Right cardiac atrium (tissue), 5 donors: ENCODE results near the gene KRT13. TPM values are rescaled to one million over a fixed set of nuclear protein-coding genes. Genes with fewer than 3 reads are reported as not detected.

Experiments
- ATAC-seq, 2 donors: fragments of 200-7000 bp; cut with Tn5 transposase; one replicate each; pipeline versions ENCODE4 v1.8.0 to v1.9.1; 2020; ENCODE audit warnings: moderate library complexity in 2 of 2, mild to moderate bottlenecking in 1 of 2
- DNase-seq, 3 donors: peaks; one replicate each; pipeline ENCODE4 v3.0.0-alpha.2; 2020
- H3K27ac ChIP-seq: one replicate; pipeline ENCODE4 v1.5.1; 2013; ENCODE audit warnings: mild to moderate bottlenecking, low read length, control low read depth, moderate library complexity
- H3K27me3 ChIP-seq: one replicate; pipeline ENCODE4 v1.6.1; 2013; ENCODE audit not compliant: control insufficient read depth, insufficient read depth
- H3K4me1 ChIP-seq: one replicate; pipeline ENCODE4 v1.6.1; 2013; ENCODE audit warnings: low read length; ENCODE audit not compliant: control insufficient read depth, insufficient read depth
- H3K4me3 ChIP-seq: one replicate; pipeline ENCODE4 v1.5.1; 2013; ENCODE audit warnings: low read length, control low read depth
- H3K9me3 ChIP-seq: one replicate; pipeline ENCODE4 v1.6.1; 2013; ENCODE audit warnings: low read length; ENCODE audit not compliant: control insufficient read depth
- WGBS: extraction: QIAGEN DNeasy Blood & Tissue Kit; methylation state at CpG from one replicate; pipeline ENCODE4 v1.1.7; 2013; 5-methylcytosine and 5-hydroxymethylcytosine counted together
- intact Hi-C, 4 donors: fragments of 100-400 bp; cut with DNase I; formaldehyde crosslinking; loops; one replicate each; pipeline versions ENCODE4 v1.11.0 to v1.14.0; 2022 to 2023
- polyA plus RNA-seq: library from polyadenylated mRNA; stranded (reverse); fragments of 200-250 nt; gene quantifications from one replicate; pipeline ENCODE4 v1.2.3, GENCODE V29; 2013
- total RNA-seq, 4 donors: library from RNA; stranded (reverse); fragmentation: NEBNext Ultra II Directional; extraction: Animal tissue kit (Norgen Biotek cat#: 25700); gene quantifications; one replicate each; pipeline ENCODE4 v1.2.1, GENCODE V29; 2021
- donor health status: healthy with polysubstance abuse.
- donor health status: DM: no; HTN: yes; CAD: no.
- donor health status: DM: no; HTN: no; CAD: no.
- donor health status: DM: no; HTN: yes; CAD: no; lungs with severe emphysema.
- donor health status: DM: yes; HTN: yes; CAD: no.

KRT13 gene
- total and polyA plus RNA-seq, 5 donors = 2.1 TPM; not detected in 4

DNA sequence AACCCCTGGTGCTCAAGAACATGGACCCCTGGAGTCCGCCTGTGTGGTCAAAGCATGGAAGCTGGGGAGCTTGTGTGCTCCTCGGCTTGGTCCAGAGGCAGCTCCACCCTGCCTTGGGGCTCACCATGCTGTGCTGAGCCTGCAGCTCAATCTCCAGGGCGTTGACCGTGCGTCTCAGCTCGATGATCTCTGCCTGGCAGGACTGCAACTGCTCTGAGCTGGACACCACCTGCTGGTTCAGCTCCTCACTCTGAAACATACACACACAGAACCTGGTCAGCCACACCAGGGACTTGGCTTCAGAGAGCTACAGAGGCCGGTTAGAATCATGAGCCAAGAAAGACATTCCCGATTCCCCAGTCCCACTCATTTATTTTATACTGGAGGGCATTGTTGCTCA is 27.2 kb downstream of the KRT13 start:
- H3K4me3 ChIP-seq = no peak overlapping the region
- DNase-seq (no peak), ATAC-seq (no peak)
- no peaks in the 10 kb centered on the region for H3K27me3 ChIP-seq
- intact Hi-C loops = no loop called here
- 89% methylated on average over 8 of the region's 8 CpGs for WGBS
- H3K27ac ChIP-seq = no peak overlapping the region
- H3K4me1 ChIP-seq = no peaks in the 10 kb centered on the region
- H3K9me3 ChIP-seq = no peaks in the 10 kb centered on the region

DNA sequence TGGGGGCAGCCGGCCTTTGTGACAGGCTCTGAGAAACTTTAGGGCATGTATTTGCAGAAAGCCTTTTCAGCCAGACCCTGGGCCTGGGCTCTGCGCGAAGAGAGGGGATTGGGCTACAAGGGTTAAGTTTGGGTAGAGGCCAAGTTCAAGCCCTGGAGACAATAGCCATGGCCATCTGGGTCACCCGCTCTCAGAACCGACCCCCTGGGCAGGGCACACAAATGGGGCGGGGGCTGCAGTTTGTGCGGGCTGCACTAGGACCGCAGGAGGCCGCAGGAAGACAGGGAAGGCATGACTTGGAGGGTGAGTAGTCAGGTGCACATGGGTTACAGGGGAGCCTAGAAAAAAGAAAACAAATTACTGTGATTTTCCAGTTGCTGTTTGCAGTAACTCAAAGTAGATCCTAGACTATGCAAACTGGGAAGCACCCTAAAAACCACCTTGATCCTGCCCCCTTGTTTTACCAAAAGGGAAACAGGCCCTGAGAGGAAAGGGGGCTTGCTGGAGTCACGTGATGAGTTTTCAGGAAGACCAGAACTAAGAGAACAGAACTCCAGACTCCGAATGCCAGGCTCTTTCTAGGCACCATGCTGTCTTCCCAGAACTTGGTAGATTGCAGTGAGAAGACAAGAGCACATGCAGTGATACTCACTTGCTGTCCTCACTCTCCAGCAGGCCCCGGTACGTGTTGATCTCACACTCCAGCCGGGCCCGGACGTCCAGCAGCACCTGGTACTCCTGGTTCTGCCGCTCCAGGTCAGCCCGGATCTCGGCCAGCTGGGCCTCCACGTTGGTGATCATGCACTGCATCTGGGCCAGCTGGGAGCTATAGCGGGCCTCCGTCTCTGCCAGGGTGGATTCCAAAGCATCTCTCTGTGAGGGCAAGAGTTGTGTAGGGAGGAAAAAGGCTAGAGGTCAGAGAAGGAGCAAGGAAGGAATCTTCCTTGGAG is 28.3 kb downstream of the KRT13 start:
- H3K27ac ChIP-seq = no peak overlapping the region
- no peaks in the 10 kb centered on the region for H3K4me1 ChIP-seq
- DNase-seq (no peak), ATAC-seq (no peak)
- whole genome bisulfite sequencing = 85% methylated on average over 22 of the region's 22 CpGs
- H3K4me3 ChIP-seq = no peak overlapping the region
- intact Hi-C loops = no loop called here
- peaks cover 1% of the 10 kb centered on the region for H3K9me3 ChIP-seq
- no peaks in the 10 kb centered on the region for H3K27me3 ChIP-seq

- H3K27ac ChIP-seq = no peak overlapping the region
These were observed 30.0 kb downstream of the KRT13 start for GRCh38 chr17:41475421-41475820.

GRCh38 chr17:41474863-41475262 is 30.5 kb downstream of the KRT13 start:
- 46% methylated on average over 8 of the region's 8 CpGs for WGBS
- intact Hi-C loops = no loop called here
- H3K9me3 ChIP-seq = peaks cover 1% of the 10 kb centered on the region
- no peaks in the 10 kb centered on the region for H3K27me3 ChIP-seq
- no peak overlapping the region for H3K27ac ChIP-seq
- no peaks in the 10 kb centered on the region for H3K4me1 ChIP-seq
- ATAC-seq (no peak), DNase-seq (no peak)
- H3K4me3 ChIP-seq = no peak overlapping the region

More at GRCh38 chr17:41475421-41475820, 30.0 kb downstream of the KRT13 start:
- WGBS = 92% methylated on average over 4 of the region's 4 CpGs
- ATAC-seq = no peak
- H3K27me3 ChIP-seq = no peaks in the 10 kb centered on the region
- H3K9me3 ChIP-seq = peaks cover 1% of the 10 kb centered on the region
- intact Hi-C loops = no loop called here
- no peak overlapping the region for H3K4me3 ChIP-seq
- DNase-seq = no peak
- H3K4me1 ChIP-seq = no peaks in the 10 kb centered on the region

- H3K4me3 ChIP-seq = no peak overlapping the region
- H3K27ac ChIP-seq = no peak overlapping the region
- ATAC-seq (no peak), DNase-seq (no peak)
- no peaks in the 10 kb centered on the region for H3K27me3 ChIP-seq
- no peaks in the 10 kb centered on the region for H3K4me1 ChIP-seq
- intact Hi-C loops = no loop called here
- H3K9me3 ChIP-seq = peaks cover 1% of the 10 kb centered on the region
These were observed 37.1 kb downstream of the KRT13 start for GRCh38 chr17:41468346-41468745.

GRCh38 chr17:41467561-41467960 is 37.9 kb downstream of the KRT13 start:
- intact Hi-C loops = no loop called here
- Histone ChIP-seq H3K4me3 (no peak overlapping the region), H3K9me3 (no peaks in the 10 kb centered on the region), H3K27me3 (no peaks in the 10 kb centered on the region), H3K27ac (no peak overlapping the region), H3K4me1 (no peaks in the 10 kb centered on the region)
- ATAC-seq (no peak), DNase-seq (no peak)
- WGBS = 53% methylated on average over 4 of the region's 4 CpGs

- Histone ChIP-seq H3K9me3 (no peaks in the 10 kb centered on the region), H3K27me3 (no peaks in the 10 kb centered on the region), H3K27ac (no peak within 1 kb of the TSS), H3K4me1 (no peaks in the 10 kb centered on the region), H3K4me3 (no peak within 1 kb of the TSS)
- 92% methylated on average over 14 of the region's 14 CpGs for WGBS
- intact Hi-C loops = no loop called here
- DNase-seq (no peak), ATAC-seq (no peak)
These were observed 38.4 kb downstream of the KRT13 start, which contains the start of gene KRT32 for GRCh38 chr17:41466988-41467387. KRT32 (minus strand) TSS chr17:41467386; CDS start chr17:41467325, 61 bp downstream.

- WGBS = 21% methylated on average over 6 of the region's 6 CpGs
These were observed 40.7 kb downstream of the KRT13 start for GRCh38 chr17:41464682-41465081.

DNA sequence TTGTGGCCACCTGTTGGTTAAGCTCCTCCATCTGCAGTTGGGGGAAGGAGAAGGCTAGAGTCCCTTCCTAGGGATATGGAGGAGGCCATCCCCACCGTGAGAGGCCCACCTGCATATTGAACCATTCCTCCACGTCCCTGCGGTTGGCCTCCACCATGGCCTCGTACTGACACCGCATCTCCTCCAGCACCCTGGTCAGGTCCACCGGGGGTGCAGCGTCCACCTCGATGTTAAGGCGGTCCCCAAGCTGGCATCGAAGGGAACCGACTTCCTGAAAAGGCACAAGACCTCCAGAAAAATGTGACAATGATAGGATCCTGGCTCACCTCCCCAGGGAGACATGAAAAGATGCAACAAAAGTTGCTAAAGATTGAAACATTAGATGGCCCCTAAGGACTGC is 41.2 kb downstream of the KRT13 start:
- H3K27ac ChIP-seq = no peak overlapping the region
- H3K4me1 ChIP-seq = no peaks in the 10 kb centered on the region
- DNase-seq = no peak
- no peaks in the 10 kb centered on the region for H3K9me3 ChIP-seq
- ATAC-seq = no peak
- H3K27me3 ChIP-seq = no peaks in the 10 kb centered on the region
- intact Hi-C loops = no loop called here
- H3K4me3 ChIP-seq = no peak overlapping the region
- 87% methylated on average over 11 of the region's 11 CpGs for WGBS

More at GRCh38 chr17:41464682-41465081, 40.7 kb downstream of the KRT13 start:
- intact Hi-C loops = no loop called here
- DNase-seq = peak; percentile 41 to 64 (median 63)
- Histone ChIP-seq H3K4me3 (no peak overlapping the region), H3K27me3 (no peaks in the 10 kb centered on the region), H3K4me1 (no peaks in the 10 kb centered on the region), H3K9me3 (no peaks in the 10 kb centered on the region), H3K27ac (no peak overlapping the region)
- peak; percentile 88 to 90 for ATAC-seq

GRCh38 chr17:41463746-41464145 is 41.7 kb downstream of the KRT13 start:
- H3K9me3 ChIP-seq = no peaks in the 10 kb centered on the region
- DNase-seq = no peak
- no peaks in the 10 kb centered on the region for H3K4me1 ChIP-seq
- no peak overlapping the region for H3K4me3 ChIP-seq
- no peaks in the 10 kb centered on the region for H3K27me3 ChIP-seq
- 89% methylated on average over 8 of the region's 8 CpGs for WGBS
- H3K27ac ChIP-seq = no peak overlapping the region
- ATAC-seq = no peak
- intact Hi-C loops = no loop called here

DNA sequence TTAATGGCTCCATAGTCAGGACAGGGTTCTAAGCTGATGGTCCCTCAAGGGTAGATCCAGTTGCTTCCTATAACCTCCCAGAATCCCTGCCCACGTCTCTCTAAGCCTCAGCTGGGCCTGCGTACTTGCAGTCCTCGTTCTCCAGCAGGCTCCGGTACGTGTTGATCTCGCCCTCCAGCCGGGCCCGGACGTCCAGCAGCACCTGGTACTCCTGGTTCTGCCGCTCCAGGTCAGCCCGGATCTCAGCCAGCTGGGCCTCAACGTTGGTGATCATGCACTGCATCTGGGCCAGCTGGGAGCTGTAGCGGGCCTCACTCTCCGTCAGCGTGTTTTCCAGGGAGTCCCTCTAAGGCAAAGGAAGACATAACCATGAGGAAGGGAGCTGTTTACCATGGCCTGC is 42.7 kb downstream of the KRT13 start:
- Histone ChIP-seq H3K4me1 (no peaks in the 10 kb centered on the region), H3K27me3 (no peaks in the 10 kb centered on the region), H3K9me3 (no peaks in the 10 kb centered on the region), H3K4me3 (no peak overlapping the region), H3K27ac (no peak overlapping the region)
- no peak for DNase-seq
- 82% methylated on average over 15 of the region's 15 CpGs for WGBS
- no peak for ATAC-seq
- intact Hi-C loops = no loop called here
